Fibroblast of villous mesenchyme (primary cell): ENCODE data around the gene CBX7. TPM values are rescaled to one million over a fixed set of nuclear protein-coding genes. Genes with fewer than 3 reads are reported as not detected.

Experiments
- DNase-seq: peaks from one replicate; pipeline ENCODE4 v3.0.0-alpha.2; 2010; ENCODE audit warnings: low read depth
- H3K4me3 ChIP-seq: 2 replicates; pipeline ENCODE4 v1.5.1; 2011; ENCODE audit warnings: low read depth, mild to moderate bottlenecking, low read length
- total RNA-seq: library from RNA; depleted of rRNA; stranded (reverse); fragments of >200 nt; gene quantifications from 2 replicates; pipeline ENCODE4 v1.2.3, GENCODE V29; 2012
- TF ChIP-seq, protein P1 (sequence below): IDR thresholded peaks from 2 replicates; pipeline ENCODE4 v1.5.1; 2012; ENCODE audit warnings: low read depth, mild to moderate bottlenecking, low read length; ENCODE audit not compliant: insufficient read depth

CBX7 gene
- total RNA-seq, 1 donor: 5.2 TPM

DNA sequence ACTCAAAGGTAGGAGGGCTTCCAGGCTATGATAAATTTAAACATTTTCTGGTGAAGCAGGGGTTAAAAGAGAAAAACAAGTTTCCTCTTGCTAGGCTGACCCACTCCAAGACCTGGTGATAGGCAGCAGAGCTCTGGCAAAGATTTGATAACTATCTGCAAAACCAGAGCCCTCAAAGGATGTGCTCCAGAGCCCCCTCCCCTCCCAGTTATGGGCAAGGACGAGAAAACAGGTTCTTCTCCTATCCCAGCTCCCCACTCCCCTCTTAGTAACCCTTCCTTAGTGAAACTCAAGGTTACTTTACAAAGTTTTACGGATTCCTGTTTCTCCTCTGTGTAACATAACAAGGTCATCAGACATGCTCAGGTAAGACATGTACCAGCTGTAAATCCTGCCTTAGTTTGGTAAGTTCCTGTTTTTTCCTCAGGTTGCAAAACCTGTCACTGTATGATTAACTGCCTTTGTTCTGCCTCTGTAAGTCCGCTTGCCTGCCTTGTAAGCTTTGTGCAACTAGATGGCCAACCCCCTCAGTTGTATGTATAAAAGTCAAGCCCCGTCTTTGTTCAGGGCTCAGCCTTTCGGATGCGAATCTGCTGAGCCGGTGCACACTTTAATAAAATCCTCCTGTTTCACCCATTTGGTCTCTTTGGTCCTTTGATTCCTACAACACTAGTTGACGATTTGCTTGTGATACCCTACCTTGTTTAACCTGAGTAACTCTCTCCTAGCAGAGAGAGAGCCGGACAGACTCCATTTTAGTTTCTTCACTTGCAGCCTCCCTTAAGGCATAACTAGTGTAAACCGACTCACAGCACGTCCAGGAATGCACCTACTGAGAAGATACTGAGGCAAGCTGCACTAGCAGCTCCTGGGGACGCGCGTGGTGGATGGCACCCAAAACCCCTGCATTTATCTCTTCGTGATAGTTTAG lies 41.6 kb downstream of the CBX7 start:
- DNase-seq: no peak
- H3K4me3 ChIP-seq: no peak overlapping the region
- TF ChIP-seq, protein P1, sequence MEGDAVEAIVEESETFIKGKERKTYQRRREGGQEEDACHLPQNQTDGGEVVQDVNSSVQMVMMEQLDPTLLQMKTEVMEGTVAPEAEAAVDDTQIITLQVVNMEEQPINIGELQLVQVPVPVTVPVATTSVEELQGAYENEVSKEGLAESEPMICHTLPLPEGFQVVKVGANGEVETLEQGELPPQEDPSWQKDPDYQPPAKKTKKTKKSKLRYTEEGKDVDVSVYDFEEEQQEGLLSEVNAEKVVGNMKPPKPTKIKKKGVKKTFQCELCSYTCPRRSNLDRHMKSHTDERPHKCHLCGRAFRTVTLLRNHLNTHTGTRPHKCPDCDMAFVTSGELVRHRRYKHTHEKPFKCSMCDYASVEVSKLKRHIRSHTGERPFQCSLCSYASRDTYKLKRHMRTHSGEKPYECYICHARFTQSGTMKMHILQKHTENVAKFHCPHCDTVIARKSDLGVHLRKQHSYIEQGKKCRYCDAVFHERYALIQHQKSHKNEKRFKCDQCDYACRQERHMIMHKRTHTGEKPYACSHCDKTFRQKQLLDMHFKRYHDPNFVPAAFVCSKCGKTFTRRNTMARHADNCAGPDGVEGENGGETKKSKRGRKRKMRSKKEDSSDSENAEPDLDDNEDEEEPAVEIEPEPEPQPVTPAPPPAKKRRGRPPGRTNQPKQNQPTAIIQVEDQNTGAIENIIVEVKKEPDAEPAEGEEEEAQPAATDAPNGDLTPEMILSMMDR: no peak

DNA sequence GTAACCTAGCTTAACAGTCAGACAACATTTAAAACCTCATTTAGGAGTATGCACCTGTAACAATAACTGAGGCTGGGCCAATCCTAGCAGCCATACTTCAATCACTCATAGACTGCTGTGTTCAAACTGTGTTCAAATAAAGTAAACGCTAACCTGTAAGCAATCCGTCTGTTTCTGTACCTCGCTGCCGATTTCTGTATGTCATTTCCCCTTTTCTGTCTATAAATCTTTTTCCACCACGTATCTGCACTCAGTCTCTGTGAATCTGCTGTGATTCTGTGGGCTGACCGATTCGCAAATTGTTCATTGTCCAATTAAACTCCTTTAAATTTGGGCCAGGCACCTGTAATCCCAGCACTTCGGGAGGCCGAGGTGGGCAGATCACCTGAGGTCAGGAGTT lies 43.1 kb downstream of the CBX7 start:
- no peak overlapping the region for H3K4me3 ChIP-seq
- TF ChIP-seq, protein P1: no peak
- no peak for DNase-seq

DNA sequence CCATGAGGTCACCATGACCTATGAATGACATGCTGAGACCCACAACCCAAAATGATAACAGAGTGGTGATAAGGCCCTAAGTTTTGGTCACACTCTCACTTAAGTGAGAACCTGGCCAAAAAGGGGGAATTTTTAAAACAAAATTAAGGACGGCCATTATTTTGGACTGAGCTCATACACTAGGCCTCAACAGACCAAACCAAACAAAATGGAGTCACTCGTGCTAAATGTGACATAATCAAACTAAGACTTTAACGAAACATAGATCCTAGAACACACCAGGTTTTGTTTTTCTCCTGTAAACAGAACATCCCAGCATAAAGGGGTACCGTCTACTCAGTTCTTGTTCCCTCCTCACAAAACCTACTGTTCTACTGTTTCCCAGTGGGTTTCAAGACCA lies 44.0 kb downstream of the CBX7 start:
- DNase-seq: no peak
- H3K4me3 ChIP-seq: no peak overlapping the region
- TF ChIP-seq, protein P1: no peak

DNA sequence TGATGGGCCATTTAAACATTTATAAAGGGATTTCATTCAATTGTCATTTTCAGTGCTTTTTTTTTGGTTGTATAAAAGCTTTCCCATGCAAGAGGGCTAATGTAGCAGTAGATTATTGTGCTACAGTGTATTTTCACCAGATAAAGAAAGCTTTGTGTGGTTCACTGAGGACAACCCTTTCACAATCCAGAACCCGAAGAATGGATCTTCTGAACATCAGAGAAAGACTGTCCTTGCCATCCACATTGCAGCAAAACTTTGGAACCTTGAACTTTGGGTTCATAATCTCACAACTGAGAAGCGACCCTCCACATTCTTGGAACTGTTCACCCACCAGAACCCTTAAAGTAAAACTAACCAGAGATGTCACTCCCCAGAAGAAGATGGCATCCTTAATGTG lies 46.2 kb downstream of the CBX7 start:
- TF ChIP-seq, protein P1: no peak
- no peak for DNase-seq
- no peak overlapping the region for H3K4me3 ChIP-seq

DNA sequence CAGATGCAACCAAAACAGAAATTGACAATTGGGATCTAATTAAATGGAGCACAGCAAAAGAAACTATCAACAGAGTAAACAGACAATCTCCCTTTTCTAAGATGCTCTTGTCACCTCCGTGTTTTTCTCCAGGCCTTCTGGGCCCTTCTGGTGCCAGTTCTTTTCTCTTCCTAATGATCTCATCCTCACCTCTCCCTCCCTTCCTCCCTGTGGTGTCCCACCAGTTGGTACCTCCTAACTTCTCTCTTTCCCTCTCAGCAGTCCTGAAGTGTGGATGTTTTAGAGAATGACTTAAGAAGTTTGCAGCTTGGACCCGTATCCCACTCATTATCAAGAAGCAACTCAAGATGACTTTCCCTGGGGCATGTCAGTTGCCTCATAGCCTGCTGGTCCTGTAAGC lies 49.0 kb downstream of the CBX7 start:
- no peak for DNase-seq
- TF ChIP-seq, protein P1: no peak
- H3K4me3 ChIP-seq: no peak overlapping the region

DNA sequence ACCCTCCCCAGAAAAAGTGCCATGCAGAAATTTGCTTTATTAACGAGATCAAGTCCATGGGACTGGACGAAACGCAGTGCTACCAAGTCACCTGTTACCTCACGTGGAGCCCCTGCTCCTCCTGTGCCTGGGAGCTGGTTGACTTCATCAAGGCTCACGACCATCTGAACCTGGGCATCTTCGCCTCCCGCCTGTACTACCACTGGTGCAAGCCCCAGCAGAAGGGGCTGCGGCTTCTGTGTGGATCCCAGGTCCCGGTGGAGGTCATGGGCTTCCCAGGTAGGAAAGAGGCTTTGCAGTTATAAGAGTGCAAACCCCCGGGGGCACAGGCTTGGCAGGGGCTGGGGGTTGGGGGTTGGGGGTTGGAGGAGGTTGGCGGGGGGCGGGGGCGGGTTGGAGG lies 51.3 kb downstream of the CBX7 start:
- TF ChIP-seq, protein P1: no peak
- DNase-seq: no peak
- no peak overlapping the region for H3K4me3 ChIP-seq

DNA sequence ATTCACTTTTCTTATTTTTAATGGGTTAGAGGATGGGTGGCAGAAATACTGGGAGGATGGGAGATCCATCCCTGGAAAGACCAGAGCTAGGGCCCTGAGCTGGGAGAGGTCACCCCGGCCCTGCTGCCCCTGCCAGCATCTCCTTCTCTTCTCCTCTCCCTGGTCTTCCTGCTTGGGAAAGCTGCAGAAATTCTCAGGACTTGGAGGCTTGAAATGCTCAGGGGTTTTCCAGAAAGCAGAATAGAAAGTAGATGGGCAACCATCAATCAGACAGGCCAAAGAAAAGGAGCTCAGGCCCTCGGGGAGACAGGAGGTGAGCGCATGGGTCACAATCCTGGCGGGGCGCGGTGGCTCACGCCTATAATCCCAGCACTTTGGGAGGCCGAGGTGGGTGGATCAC lies 53.9 kb downstream of the CBX7 start:
- DNase-seq: no peak
- TF ChIP-seq, protein P1: no peak

More for the DNA sequence above, 53.9 kb downstream of the CBX7 start:
- H3K4me3 ChIP-seq: no peak overlapping the region
